ENCODE measurements around the gene GLS. TPM values are rescaled to one million over a fixed set of nuclear protein-coding genes. Genes with fewer than 3 reads are reported as not detected.
"Not testable (repeated sequence)": the region's sequence is repeated elsewhere in the genome, so short reads cannot be mapped to it uniquely, and the experiment has no call there.

Gene GLS
- polyA plus RNA-seq (2013, experiment 1 of 2; ENCODE audit: insufficient read length): 171 TPM
- 290 TPM for polyA plus RNA-seq (2013, experiment 2 of 2; ENCODE audit: insufficient read length)

DNA sequence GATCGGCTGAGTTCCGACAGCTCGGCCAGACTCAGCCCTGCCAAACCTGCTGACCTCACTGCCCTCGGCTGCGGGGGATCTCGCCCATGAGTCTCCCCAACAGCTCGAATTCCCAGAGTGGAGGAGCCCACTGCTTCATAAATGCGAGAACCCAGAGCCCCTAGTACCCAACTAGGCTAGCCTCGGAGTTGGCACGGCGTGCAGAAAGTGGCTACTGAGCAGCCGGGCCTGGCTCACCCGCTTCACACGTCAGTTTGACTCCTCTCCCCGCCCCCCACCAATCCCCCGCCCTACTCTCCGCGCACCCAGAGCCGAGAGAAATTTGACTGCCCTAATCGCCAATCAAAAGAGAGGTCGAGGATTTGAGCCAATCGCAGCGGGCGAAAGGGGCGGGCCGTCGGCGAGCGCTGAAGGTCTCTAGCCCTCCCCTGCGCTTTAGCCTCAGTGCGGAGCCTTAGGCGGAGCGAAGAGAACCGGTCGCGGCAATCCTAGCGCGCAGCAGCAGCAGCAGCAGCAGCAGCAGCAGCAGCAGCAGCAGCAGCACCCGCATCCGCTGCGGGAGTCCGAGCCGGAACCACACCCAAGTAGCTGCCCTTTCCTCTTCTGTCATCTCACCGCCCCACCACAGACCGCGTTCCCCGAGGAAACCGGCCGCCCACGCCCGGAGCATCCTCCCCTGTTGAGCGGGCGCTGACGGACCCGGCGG, at the start of gene GLS:
TSS of gene GLS (plus strand) at position 444 of the 706 bp plus-strand sequence. CDS start 264 bp downstream, outside the sequence.
- DNase-seq: peak; percentile 98

DNA sequence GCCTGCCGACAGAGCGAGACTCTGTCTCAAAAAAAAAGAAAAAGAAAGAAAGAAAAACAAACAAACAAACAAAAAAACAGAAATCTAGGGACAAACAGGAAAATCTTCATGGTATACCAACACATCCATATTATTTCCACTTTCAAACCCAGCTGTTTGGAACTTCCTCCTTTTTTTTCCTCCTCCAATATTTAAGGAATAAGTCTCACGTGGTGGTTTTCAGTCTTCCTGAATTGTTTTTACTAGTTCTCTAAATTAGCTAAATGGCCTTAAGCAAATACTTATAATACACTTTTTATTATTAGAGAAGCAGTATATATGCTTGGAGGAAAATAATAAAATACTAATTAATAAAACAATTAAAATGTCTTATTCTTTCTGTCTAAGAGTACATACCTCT, 48.7 kb upstream of the GLS start:
- no peak for DNase-seq

DNA sequence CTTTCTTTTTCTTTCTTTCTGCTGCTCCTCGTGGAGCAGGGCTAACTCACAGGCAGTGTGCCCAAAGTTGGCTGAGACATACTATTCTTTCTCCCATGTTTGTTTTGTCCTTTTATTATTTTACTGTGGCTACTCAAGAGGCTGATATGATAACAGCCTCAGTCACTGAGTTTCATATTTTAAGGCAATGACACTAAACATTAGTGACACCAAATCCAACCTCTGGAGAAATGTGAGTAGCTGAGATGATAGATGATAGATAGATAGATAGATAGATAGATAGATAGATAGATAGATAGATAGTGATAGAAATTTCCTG, 45.8 kb upstream of the GLS start:
- DNase-seq: peak; percentile 35

DNA sequence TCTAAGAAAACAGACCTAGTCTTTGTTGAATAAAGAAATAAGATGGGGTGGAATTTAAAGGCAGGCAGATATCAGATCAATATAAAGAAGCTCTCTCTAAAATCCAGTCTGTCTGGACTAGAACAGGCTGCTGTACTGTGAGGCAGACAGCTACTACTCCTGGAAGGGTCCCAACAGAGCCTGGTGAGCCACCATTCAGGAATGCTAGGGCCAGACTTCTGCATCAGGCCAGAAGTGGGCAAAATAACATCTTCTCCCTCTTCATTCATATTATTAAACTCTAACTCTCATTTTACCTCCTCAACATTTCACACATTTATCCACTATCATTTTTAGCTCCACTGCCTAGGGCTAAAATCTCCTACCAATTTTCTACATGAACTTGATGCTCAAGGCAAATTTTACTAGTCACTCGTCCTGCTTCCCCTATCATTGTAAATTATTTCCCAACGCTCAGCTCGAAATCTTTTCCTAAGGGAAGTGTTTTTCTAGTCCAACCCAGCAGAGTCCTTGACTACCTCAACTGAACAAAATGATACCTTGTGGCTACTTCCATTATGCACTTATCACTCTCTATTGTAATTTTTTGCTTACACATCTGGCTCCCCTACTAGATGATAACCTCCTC, 45.2 kb upstream of the GLS start:
- DNase-seq: peak; percentile 94

DNA sequence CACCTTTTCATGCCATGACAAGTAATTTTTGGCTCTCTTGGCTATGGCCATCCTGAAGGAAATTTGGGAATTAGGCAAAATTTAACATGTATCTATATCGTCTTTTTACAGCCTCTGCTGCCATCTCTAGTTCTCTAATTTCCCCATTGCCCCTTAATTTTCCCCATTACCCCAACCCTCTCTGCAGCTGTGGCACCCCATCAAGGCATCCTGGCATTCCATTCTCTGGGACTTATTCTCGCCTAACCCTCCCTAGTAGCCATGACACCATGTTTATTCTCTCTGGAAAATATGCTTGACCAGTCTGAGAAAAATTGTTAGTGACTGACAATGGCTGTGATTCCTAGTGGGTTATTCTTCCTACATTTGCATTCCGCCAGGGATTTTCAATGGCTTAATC, 43.9 kb upstream of the GLS start:
- DNase-seq: no peak

DNA sequence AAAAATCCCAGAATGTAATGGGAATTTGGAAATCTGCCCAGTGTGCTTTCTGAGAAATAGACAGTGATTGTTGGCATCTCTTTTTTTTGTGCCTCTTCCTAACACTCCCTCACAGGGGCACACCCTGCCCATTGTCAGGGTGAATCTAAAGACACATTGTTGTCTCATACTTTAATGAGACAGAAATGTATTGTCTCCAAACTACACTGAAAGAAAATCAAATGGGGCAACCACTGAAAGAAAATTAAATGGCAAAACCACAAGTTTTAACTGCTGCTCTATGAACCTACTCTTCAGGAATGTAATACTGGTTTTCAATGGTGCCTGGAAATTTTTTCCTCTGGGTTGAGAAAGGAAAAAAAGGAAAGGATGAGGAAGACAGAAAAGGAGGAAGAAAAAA, 43.2 kb upstream of the GLS start:
- peak; percentile 86 for DNase-seq

DNA sequence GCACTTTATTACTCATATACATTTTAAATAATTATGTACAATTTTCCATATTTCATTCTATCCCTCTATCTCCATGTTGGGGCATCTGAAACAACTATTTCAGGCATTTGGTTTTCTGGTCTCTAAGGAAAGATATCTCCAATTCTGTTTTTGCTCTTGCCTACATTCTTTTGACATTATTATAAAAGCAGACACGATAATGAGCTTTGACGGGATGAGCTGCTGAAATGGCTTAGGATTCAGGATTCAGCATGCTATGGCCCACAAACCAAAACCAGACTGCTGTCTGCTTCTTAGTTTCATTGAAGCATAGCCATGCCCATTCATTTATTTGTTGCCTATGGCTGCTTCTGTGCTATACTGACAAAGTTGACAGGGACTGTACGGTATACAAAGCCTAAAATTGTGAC, 42.7 kb upstream of the GLS start:
- peak; percentile 90 for DNase-seq

DNA sequence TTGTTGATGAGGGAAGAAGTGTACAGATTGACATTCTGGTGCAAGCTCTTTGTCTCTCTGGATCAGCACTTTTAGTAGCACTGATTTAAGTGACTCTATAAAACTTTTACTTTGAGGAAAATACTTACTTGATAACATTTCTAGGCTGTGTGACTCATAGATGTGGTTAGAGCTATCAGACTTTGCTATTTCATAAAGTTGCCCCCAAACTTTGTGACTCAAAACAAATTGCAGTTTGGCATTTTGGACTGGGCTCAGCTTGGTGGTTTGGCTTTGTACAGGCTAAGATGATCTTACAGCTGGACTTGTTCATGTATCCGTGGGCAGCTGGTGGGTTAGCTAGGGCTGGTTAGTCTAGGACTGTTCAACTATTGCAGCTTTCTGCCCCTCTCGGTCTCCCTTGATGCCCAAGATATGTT, 42.1 kb upstream of the GLS start:
- DNase-seq: peak; percentile 88

DNA sequence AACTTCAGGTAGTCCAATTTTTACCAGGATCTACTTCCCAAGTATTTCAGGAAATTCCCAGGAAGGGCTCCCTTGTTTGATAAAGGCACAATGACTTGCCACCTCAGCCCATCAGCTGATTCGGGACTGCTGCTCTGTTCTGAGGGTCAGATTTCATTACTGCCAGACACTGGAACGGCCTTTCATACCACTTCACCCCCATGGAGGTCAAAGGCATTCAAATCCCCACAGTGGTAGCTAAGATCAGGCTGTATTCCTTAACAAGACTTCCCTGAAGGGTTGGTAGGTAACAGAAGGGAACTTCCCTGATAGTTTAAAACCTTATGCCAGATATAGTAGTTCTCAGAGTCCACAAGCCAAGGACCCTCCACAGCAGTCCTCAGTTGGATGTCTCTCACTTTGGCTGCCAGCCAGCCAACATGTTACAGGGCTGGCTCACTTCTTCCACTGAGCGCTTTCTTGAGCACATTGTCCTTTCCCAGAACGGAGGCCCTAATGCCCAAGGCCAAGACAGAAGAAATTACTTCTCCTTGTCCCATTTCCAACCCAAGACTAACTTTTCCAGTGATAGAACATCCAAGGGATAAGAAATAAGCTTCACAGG, 40.0 kb upstream of the GLS start:
- no peak for DNase-seq

DNA sequence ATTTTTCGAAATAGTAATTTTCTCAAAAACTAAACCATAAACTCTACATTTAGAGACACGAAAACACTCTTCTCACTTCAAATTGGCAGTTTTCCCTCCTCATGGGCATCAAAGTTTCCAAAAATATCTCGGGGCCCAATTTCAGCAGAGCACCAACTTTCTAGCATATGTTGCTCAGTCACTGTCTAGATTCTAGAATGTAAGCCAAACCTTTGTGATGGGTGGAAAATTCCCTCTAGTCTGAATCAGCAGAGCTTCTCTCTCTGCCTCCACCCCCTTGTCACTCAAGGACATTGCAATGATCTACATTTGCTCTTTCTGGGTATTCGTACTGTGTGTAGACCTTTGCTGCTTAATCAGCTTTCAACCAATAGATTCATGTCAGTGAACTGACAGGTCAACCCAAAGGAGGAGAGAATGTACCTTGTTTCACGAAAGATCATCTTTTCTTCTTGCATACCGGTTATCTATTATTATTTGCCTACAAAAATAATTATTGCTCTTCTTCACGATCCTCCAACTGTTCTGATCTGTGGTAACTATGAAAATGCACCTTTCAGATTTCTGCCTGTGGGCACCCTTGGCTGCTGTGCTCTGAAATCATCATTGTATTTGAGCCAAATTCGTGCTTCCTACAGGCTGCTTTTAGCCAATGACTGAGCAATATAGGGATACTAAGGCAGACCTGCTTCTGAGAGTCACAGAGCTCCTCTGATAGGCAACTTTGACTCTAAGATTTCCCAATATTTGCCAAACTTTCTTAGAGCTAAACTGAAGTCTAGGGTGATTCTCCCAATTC, 38.7 kb upstream of the GLS start:
- peak; percentile 73 for DNase-seq

DNA sequence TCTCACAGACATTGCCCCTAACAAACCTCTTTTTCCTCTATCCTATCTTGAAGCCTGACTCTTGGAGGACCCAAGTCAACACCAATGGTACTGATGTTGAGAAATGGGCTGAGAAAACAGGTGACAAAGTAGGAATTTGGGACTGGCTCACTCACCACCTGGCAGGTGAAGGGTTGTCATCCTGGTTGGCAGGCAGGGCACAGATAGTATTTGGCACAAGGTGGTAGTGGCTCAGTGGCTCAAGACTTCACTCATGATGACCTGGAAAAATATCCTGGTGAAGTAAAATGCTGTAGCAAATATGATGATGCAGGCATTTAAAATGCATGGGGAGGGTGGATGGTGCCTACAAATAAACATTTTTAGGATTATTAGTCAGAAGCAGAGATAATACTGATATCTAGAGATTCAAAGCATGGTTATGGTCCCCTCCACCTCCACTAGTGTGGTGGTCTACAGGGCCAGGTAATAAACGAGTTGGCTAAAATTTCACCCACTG, 38.0 kb upstream of the GLS start:
- DNase-seq: no peak

DNA sequence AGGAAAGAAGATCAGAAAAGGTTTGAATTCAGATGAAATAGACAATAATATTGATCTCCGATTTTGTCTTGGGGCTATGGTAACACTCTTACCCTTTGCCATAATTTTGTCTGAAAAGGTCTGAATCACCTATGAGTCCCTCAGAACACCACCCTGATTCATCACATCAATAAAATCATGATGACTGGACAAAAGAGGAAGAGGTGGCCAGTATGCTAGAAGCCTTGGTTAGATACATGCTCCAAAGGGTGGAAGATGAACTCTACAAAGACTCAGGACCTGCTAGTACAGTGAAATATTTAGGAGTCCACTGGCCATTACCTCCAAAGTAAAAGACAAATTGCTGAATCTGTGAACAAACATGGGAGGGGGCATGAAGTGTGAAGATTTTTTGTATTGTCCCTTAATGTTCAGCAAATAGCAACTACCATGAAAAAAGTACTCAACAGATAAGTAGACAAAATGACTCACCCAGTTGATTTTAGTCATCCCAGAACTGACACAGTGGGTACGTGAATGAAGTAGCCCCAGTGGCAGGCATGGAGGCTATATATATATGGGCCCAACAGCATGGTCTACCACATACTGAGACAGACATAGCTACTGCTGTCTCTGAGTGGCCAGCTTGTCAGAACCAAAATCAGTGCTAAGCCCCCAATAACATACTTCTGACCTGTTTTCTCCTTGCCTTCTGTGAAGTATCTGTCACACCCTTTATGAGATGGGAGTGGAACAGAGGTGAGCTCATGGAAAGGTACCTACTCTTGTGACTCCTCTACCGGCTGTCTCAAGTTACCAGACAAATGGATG, 36.5 kb upstream of the GLS start:
- DNase-seq: peak; percentile 82

DNA sequence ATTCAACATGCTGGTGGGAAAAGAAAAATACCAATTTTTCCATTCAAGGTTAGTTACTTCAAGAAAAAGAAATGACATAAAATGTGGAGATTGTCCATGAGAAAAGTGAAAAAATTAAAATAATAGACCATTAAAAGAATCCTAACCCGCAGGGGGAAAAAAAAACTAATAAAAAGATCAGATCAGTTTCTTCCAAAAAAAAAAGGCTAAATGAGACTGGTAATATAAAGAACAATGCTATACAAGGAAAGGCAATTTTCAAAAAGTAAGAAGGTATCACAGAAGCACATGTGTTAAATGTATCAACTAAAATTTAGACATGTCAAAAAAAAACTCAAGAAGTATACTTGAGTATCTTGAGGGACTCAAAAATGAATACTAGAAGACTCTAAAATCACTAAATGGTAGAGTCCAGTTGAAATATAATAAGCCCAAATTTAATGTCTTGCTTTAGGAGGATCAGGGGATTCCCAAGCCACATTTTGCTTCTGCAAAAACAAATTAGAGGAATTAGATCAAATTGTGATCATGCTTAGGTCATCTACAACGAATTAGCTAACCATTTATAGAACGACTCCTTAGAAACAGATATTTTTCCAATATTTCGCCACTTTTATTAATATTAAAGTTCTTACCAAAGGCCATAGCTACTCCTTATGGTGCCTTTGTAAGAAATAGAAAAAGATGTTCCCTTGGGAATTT, 35.8 kb upstream of the GLS start:
- DNase-seq: no peak

DNA sequence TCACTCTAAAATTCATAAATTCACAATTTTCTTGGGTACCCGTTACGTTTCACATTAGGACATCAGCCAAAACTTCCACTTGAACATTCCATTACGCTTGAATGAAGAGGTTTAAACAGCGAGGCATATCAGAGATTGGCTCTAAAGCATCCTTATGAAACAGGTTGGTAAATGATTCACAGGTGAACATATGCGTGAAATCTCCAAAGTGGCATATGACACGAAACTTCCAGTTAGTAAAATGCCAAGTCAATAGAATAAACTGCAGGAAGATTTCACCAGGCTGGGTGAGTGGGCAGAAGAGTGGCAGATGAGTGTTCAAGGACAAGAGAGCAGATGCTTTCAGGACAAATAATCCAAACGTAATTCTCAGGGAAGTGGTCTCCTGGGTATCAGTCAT, 33.9 kb upstream of the GLS start:
- no peak for DNase-seq

DNA sequence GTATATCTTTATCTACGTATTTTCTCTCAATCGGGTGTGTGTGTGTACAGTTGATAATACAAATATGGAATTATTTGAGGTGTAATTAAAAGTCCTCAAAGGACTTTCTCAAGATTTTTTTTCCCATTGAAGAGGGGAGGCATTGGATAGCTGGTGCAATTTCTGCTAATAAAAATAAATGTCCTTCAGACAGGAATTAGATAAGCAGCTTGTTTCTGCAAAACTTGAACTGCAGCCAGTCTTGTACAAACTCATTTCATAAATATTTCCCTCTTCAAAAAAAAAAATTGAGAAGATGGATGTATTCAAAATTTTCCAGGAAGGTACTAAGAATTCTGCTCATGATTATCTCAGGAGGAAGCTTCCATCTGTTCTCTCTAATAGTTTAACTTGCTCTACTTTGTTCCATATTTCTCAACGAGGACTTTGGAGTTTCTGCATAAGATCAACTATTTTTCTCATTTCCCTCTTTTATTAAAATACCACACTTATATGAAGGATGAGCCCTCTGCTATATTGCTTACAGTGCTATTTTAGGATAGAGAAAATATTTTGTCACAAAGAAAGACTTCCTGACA, 33.0 kb upstream of the GLS start:
- peak; percentile 79 for DNase-seq

DNA sequence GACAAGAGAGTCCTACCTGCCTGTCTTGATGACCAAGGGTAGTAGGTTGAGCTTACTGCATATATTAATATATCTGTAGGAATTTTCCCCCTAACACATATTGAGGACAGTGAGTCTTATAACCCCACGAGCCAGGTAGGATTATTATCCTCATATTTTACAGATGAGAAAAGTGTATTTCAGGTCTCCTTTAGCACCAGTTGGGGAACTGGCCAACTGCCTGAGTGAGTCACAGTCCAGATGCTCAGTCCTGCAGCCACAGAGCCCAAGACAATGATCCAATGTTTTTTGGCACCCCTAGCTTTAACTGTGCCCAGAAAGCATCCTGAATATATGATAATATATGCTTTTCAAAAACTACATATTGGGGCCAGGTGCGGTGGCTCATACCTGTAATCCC, 30.8 kb upstream of the GLS start:
- DNase-seq: peak; percentile 70

DNA sequence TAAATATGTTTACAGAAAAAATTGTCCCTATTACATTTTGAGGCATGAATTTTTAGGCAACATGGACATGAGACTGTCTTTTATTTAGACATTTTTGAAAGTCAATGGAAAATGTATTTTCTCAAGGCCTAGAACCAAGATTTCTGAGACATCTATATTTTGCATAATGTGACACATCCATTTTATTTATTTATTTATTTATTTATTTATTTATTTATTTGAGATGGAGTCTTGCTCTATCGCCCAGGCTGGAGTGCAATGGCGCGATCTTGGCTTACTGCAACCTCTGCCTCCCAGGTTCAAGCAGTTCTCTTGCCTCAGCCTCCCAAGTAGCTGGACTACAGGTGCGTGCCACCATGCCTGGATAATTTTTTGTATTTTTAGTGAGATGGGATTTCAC, 27.6 kb upstream of the GLS start:
- not testable (repeated sequence) for DNase-seq

DNA sequence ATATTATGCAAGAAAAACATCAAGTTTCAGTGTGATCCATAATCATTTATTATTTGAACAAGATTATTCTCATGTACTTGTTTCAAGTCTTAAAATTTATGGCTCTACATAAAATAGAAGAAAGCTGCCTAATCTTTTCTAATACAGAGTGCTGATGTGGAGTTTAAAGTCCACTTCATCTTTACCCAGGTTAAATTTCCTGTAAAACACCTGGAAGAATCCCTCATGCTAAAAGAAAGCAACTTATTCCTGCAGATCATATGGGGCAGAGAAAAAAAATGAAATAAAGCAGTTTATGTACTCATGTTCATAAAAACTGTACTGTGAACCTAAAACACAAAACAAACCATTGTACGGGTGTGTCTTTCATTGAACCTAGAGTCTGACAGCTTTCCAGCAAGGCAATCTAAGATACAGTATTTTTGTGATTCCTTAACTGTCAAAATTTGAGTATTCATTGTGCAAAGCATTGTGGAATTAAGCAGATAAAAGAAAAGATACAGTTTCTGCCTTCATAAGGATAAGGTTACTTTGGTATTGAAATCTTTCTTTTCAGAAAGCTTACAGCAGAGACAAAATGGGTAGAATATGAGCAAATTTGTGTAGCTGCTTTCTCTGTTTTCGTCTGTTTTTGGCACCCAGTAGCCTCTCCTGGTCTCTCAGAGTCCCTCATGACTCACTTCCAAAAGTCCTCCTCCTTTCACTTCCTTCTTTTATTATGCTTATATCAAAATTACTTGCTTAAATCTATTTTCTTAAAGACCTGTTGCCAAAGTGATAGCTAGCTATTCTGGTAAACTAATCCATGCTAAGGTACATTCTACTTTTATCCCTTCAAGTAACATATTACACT, 26.9 kb upstream of the GLS start:
- DNase-seq: no peak

DNA sequence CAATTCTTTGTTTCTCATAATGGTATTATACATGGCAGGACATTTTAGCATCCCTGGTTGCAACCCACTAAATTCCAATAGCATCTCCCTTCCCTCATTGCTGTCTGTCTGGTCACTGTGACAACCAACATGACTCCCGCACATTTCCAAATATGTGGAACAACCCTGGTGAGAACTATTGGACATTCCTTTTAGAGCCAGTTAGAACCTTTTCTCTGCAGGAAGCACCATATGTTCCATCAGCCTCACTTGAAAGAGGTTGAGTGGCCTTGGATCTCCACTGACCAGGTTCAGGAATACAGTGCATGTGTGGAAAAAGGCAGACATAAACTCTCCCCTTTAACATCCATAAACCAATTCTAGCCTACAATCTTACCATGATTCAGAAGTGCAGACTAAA, 25.9 kb upstream of the GLS start:
- DNase-seq: no peak

DNA sequence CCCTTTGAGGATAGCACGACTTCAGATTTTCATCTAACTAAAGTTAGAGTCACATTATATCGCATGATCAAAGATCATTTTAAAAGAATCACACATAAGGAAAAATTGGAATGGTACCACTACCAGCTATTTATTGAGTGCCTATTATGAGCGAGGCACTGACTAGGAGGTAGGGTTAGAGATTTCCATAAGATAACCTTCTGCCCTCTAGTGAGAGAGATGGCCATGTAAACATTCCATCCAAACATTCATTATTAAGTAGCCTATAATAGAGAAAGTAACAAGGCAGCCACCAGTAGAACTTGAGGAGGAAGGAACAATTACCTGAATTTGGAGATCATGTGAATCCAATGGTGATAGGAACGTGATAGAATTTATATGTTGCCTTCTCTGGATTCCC, 25.4 kb upstream of the GLS start:
- no peak for DNase-seq
